Lower leg skin (tissue), 4 donors: Measurements from ENCODE around the gene NKX6-2. TPM values are rescaled to one million over a fixed set of nuclear protein-coding genes. Genes with fewer than 3 reads are reported as not detected.

Experiments used
- DNase-seq, 2 donors: peaks; one replicate each; pipeline ENCODE4 v3.0.0-alpha.2; 2019; ENCODE audit warnings: low spot score in 2 of 2
- H3K4me3 ChIP-seq: fragments of 200-600 bp; sonication (generic); 2 replicates; pipeline ENCODE4 v1.5.1; 2017; ENCODE audit warnings: mild to moderate bottlenecking, low read depth; ENCODE audit not compliant: poor library complexity, severe bottlenecking
- CTCF ChIP-seq, 3 donors: fragments of 450-650 bp; IDR thresholded peaks; one replicate each; pipeline ENCODE4 v1.5.1; 2016; ENCODE audit warnings: antibody characterized with exemption in 3 of 3, mild to moderate bottlenecking in 3 of 3, moderate library complexity in 2 of 3
- POLR2A ChIP-seq, 2 donors: fragments of 450-650 bp; IDR thresholded peaks; one replicate each; pipeline ENCODE4 v1.6.1; 2016 to 2017; ENCODE audit warnings: antibody characterized with exemption in 2 of 2, mild to moderate bottlenecking in 1 of 2, moderate library complexity in 1 of 2
- WGBS, 2 donors: methylation state at CpG; one replicate each; pipeline ENCODE4 v1.1.5; 2018; 5-methylcytosine and 5-hydroxymethylcytosine counted together
- intact Hi-C: fragments of 100-400 bp; cut with DNase I; formaldehyde crosslinking; loops from one replicate; pipeline ENCODE4 v1.15.0; 2023; ENCODE audit warnings: low total_unique reads
- total RNA-seq, 4 donors: library from RNA; depleted of rRNA; stranded (reverse); fragments of >200 nt; gene quantifications; one replicate each; pipeline ENCODE4 v1.1.0, GENCODE V29; 2016

NKX6-2 gene
- total RNA-seq, 4 donors from 2014 or later = not detected

- WGBS, 2 donors = 83 to 88% methylated on average over 11 of the region's 11 CpGs
- intact Hi-C loops = no loop called here
- DNase-seq = no peak
- TF ChIP-seq CTCF (IDR thresholded peaks at IDR 0.05) = no peak
- no peak for TF ChIP-seq POLR2A (IDR thresholded peaks at IDR 0.05)
- H3K4me3 ChIP-seq = no peak overlapping the region
Measured at GRCh38 chr10:132764108-132764507, 21.8 kb downstream of the NKX6-2 start.

GRCh38 chr10:132763545-132763944 lies 22.4 kb downstream of the NKX6-2 start:
- DNase-seq = no peak
- H3K4me3 ChIP-seq = no peak overlapping the region
- TF ChIP-seq POLR2A (IDR thresholded peaks at IDR 0.05) (no peak), CTCF (IDR thresholded peaks at IDR 0.05) (no peak)
- intact Hi-C loops = no loop called here
- WGBS, 2 donors = 84 to 94% methylated on average over 5 of the region's 5 CpGs

- no peak for TF ChIP-seq CTCF (IDR thresholded peaks at IDR 0.05)
- no peak for TF ChIP-seq POLR2A (IDR thresholded peaks at IDR 0.05)
- 75 to 92% methylated on average over 6 of the region's 6 CpGs for WGBS, 2 donors
- no peak for DNase-seq
- no peak overlapping the region for H3K4me3 ChIP-seq
- intact Hi-C loops = no loop called here
Measured at GRCh38 chr10:132762267-132762666, 23.7 kb downstream of the NKX6-2 start.

GRCh38 chr10:132761395-132762060 lies 24.4 kb downstream of the NKX6-2 start:
- 96 to 97% methylated on average over 11 of the region's 11 CpGs for WGBS, 2 donors
- TF ChIP-seq CTCF (IDR thresholded peaks at IDR 0.05) (no peak), POLR2A (IDR thresholded peaks at IDR 0.05) (no peak)
- DNase-seq = no peak

GRCh38 chr10:132758865-132759264 lies 27.1 kb downstream of the NKX6-2 start:
- 94 to 96% methylated on average over 12 to 14 of the region's 14 CpGs for WGBS, 2 donors

More at GRCh38 chr10:132761395-132762060, 24.4 kb downstream of the NKX6-2 start:
- intact Hi-C loops = no loop called here
- H3K4me3 ChIP-seq = no peak overlapping the region

GRCh38 chr10:132757171-132757570 lies 28.8 kb downstream of the NKX6-2 start:
- H3K4me3 ChIP-seq = no peak overlapping the region
- intact Hi-C loops = no loop called here
- TF ChIP-seq POLR2A (IDR thresholded peaks at IDR 0.05) (no peak), CTCF (IDR thresholded peaks at IDR 0.05) (no peak)
- WGBS, 2 donors = 97 to 98% methylated on average over 27 of the region's 27 CpGs
- DNase-seq = no peak

More at GRCh38 chr10:132758865-132759264, 27.1 kb downstream of the NKX6-2 start:
- intact Hi-C loops = no loop called here
- no peak for DNase-seq
- H3K4me3 ChIP-seq = no peak overlapping the region
- TF ChIP-seq POLR2A (IDR thresholded peaks at IDR 0.05) = no peak
